ENCODE data around the gene TRIP10.

TRIP10 gene

GRCh38 chr19:6700586-6701316, 38.7 kb upstream of the TRIP10 start:
- intact Hi-C loops (cut with DNase I; ENCODE audit: low total_unique reads) = no loop called here
- H3K4me1 ChIP-seq = no peaks in the 10 kb centered on the region
- H3K27me3 ChIP-seq = peaks cover 0 to 6% of the 10 kb centered on the region in 2 donors
- no peaks in the 10 kb centered on the region for H3K36me3 ChIP-seq
- no peaks in the 10 kb centered on the region for H3K9me3 ChIP-seq
- H3K27ac ChIP-seq = no peak overlapping the region
- no peak overlapping the region for H3K4me3 ChIP-seq
- TF ChIP-seq CTCF (IDR thresholded peaks at IDR 0.05) = no peak
- DNase-seq = no peak

- no peak for DNase-seq
- H3K4me3 ChIP-seq = no peak overlapping the region
Observed at GRCh38 chr19:6705931-6706632, 33.4 kb upstream of the TRIP10 start.

GRCh38 chr19:6706633-6706958, 32.9 kb upstream of the TRIP10 start:
- Histone ChIP-seq H3K9me3 (no peaks in the 10 kb centered on the region), H3K27me3 (peaks cover 0 to 45% of the 10 kb centered on the region in 2 donors), H3K4me3 (no peak overlapping the region), H3K36me3 (peaks cover 0 to 2% (median 0%) of the 10 kb centered on the region in 3 donors), H3K27ac (no peak overlapping the region), H3K4me1 (no peaks in the 10 kb centered on the region)
- intact Hi-C loops (cut with DNase I; ENCODE audit: low total_unique reads) = no loop called here
- DNase-seq = no peak
- no peak for TF ChIP-seq CTCF (IDR thresholded peaks at IDR 0.05)

More at GRCh38 chr19:6705931-6706632, 33.4 kb upstream of the TRIP10 start:
- intact Hi-C loops (cut with DNase I; ENCODE audit: low total_unique reads) = no loop called here
- Histone ChIP-seq H3K4me1 (no peaks in the 10 kb centered on the region), H3K27ac (no peak overlapping the region), H3K9me3 (no peaks in the 10 kb centered on the region), H3K36me3 (no peaks in the 10 kb centered on the region), H3K27me3 (peaks cover 0 to 40% of the 10 kb centered on the region in 2 donors)
- no peak for TF ChIP-seq CTCF (IDR thresholded peaks at IDR 0.05)

- Histone ChIP-seq H3K27ac (no peak overlapping the region), H3K27me3 (peaks cover 0 to 50% of the 10 kb centered on the region in 2 donors), H3K4me3 (no peak overlapping the region), H3K36me3 (peaks cover 0 to 5% (median 0%) of the 10 kb centered on the region in 3 donors), H3K4me1 (no peaks in the 10 kb centered on the region), H3K9me3 (no peaks in the 10 kb centered on the region)
- DNase-seq = no peak
- intact Hi-C loops (cut with DNase I; ENCODE audit: low total_unique reads) = no loop called here
- no peak for TF ChIP-seq CTCF (IDR thresholded peaks at IDR 0.05)
Observed at GRCh38 chr19:6707011-6707657, 32.3 kb upstream of the TRIP10 start.

- H3K36me3 ChIP-seq = peaks cover 0 to 5% (median 0%) of the 10 kb centered on the region in 3 donors
- no peak overlapping the region for H3K27ac ChIP-seq
- no peaks in the 10 kb centered on the region for H3K4me1 ChIP-seq
- H3K9me3 ChIP-seq = no peaks in the 10 kb centered on the region
- no peak overlapping the region for H3K4me3 ChIP-seq
- intact Hi-C loops (cut with DNase I; ENCODE audit: low total_unique reads) = no loop called here
- H3K27me3 ChIP-seq = peaks cover 0 to 47% of the 10 kb centered on the region in 2 donors
- TF ChIP-seq CTCF (IDR thresholded peaks at IDR 0.05) = no peak
- no peak for DNase-seq
Observed at GRCh38 chr19:6707658-6708018, 31.8 kb upstream of the TRIP10 start.

All from tibial artery (tissue), 4 donors.